ENCODE measurements around the gene ARHGAP36.

ARHGAP36 gene

DNA sequence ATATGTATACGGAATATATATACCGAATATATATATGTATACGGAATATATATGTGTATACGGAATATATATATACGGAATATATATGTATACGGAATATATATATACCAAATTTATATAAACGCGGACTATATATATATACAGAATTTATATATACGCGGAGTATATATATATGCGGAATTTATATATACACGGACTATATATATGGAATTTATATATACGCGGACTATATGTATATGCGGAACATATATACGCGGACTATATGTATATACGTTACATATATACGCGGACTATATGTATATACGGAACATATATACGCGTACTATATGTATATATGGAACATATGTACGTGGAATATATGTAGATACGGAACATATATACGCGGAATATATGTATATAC is 78.6 kb downstream of the ARHGAP36 start:
- no peak overlapping the region for H3K4me3 ChIP-seq (ENCODE audit: low read length)
- TF ChIP-seq, protein P1, sequence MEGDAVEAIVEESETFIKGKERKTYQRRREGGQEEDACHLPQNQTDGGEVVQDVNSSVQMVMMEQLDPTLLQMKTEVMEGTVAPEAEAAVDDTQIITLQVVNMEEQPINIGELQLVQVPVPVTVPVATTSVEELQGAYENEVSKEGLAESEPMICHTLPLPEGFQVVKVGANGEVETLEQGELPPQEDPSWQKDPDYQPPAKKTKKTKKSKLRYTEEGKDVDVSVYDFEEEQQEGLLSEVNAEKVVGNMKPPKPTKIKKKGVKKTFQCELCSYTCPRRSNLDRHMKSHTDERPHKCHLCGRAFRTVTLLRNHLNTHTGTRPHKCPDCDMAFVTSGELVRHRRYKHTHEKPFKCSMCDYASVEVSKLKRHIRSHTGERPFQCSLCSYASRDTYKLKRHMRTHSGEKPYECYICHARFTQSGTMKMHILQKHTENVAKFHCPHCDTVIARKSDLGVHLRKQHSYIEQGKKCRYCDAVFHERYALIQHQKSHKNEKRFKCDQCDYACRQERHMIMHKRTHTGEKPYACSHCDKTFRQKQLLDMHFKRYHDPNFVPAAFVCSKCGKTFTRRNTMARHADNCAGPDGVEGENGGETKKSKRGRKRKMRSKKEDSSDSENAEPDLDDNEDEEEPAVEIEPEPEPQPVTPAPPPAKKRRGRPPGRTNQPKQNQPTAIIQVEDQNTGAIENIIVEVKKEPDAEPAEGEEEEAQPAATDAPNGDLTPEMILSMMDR (conservative IDR thresholded peaks at IDR 0.05; ENCODE audit: low read length), result no peak
- DNase-seq (ENCODE audit: low read depth), result no peak

DNA sequence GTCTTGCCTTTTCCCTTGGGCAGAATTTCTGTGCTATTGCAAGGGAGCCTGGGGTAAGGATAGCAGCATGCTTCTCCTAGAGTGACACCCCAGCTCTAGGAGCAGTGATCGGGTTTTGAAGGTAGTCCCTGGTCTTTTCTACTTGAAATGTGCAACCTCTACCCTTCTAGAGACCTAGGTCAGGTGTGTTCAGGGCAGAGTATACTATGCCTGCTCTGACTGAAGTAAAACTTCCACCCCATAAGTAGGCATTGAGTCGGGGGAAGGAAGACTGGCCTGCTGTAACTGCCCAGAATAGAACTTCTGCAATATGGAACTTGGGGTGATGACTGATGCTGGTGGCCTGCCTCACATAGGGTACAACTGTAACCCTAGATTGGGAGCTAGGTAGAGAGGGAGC is 80.9 kb downstream of the ARHGAP36 start:
- TF ChIP-seq, protein P1 (conservative IDR thresholded peaks at IDR 0.05; ENCODE audit: low read length), result no peak
- no peak overlapping the region for H3K4me3 ChIP-seq (ENCODE audit: low read length)
- DNase-seq (ENCODE audit: low read depth), result no peak
